Left ventricle myocardium inferior (tissue), 1 donor: Measurements from ENCODE around the gene ANKS1B. TPM values are rescaled to one million over a fixed set of nuclear protein-coding genes. Genes with fewer than 3 reads are reported as not detected.
"Not testable (repeated sequence)": the region's sequence is repeated elsewhere in the genome, so short reads cannot be mapped to it uniquely, and the experiment has no call there.

Source experiments
- DNase-seq: peaks from one replicate; pipeline ENCODE4 v3.0.0-alpha.2; 2020
- H3K27ac ChIP-seq: fragments of 200-600 bp; replicated peaks from 2 replicates; pipeline ENCODE4 v1.8.0; 2021
- H3K27me3 ChIP-seq: fragments of 200-600 bp; 2 replicates; pipeline ENCODE4 v1.8.0; 2021; ENCODE audit warnings: low read depth
- H3K36me3 ChIP-seq: fragments of 200-600 bp; 2 replicates; pipeline ENCODE4 v1.8.0; 2021
- H3K4me1 ChIP-seq: fragments of 200-600 bp; 2 replicates; pipeline ENCODE4 v1.8.0; 2021
- H3K4me3 ChIP-seq: fragments of 200-600 bp; 2 replicates; pipeline ENCODE4 v1.8.0; 2021; ENCODE audit warnings: mild to moderate bottlenecking, moderate library complexity
- H3K9me3 ChIP-seq: fragments of 200-600 bp; replicated peaks from 2 replicates; pipeline ENCODE4 v1.8.0; 2021
- CTCF ChIP-seq: fragments of 200-600 bp; IDR thresholded peaks from 2 replicates; pipeline ENCODE4 v1.8.0; 2021; ENCODE audit warnings: antibody characterized with exemption, mild to moderate bottlenecking, borderline replicate concordance
- intact Hi-C: fragments of 100-400 bp; cut with micrococcal nuclease; formaldehyde crosslinking; loops from one replicate; pipeline ENCODE4 v1.11.0; 2022
- total RNA-seq: library from RNA; stranded (reverse); fragmentation: NEBNext Ultra II Directional; extraction: Animal tissue kit (Norgen Biotek cat#: 25700); gene quantifications from one replicate; pipeline ENCODE4 v1.2.1, GENCODE V29; 2021
- donor health status: DM: no; HTN: yes; CAD: no; lungs with severe emphysema.

Gene ANKS1B
- total RNA-seq, 1 donor from 2014 or later: 1.6 TPM

- intact Hi-C loops: no loop called here
- TF ChIP-seq CTCF: no peak
- no peak overlapping the region for H3K4me3 ChIP-seq
- H3K36me3 ChIP-seq: no peaks in the 10 kb centered on the region
- no peaks in the 10 kb centered on the region for H3K27me3 ChIP-seq
- DNase-seq: no peak
- H3K4me1 ChIP-seq: no peaks in the 10 kb centered on the region
- H3K9me3 ChIP-seq: peaks cover 2% of the 10 kb centered on the region
- no peak overlapping the region for H3K27ac ChIP-seq
These were observed 1009.9 kb downstream of the ANKS1B start for GRCh38 chr12:98974767-98975381.

GRCh38 chr12:98973395-98973794 lies 1011.3 kb downstream of the ANKS1B start:
- H3K9me3 ChIP-seq: no peaks in the 10 kb centered on the region
- no peaks in the 10 kb centered on the region for H3K4me1 ChIP-seq
- H3K36me3 ChIP-seq: no peaks in the 10 kb centered on the region
- intact Hi-C loops: no loop called here
- DNase-seq: no peak
- H3K27ac ChIP-seq: no peak overlapping the region
- no peak overlapping the region for H3K4me3 ChIP-seq
- TF ChIP-seq CTCF: no peak
- no peaks in the 10 kb centered on the region for H3K27me3 ChIP-seq

GRCh38 chr12:98970950-98971349 lies 1013.8 kb downstream of the ANKS1B start:
- no peak overlapping the region for H3K27ac ChIP-seq
- no peak for DNase-seq
- no peak for TF ChIP-seq CTCF
- H3K4me3 ChIP-seq: no peak overlapping the region
- intact Hi-C loops: no loop called here
- H3K9me3 ChIP-seq: no peaks in the 10 kb centered on the region
- no peaks in the 10 kb centered on the region for H3K36me3 ChIP-seq
- no peaks in the 10 kb centered on the region for H3K4me1 ChIP-seq
- no peaks in the 10 kb centered on the region for H3K27me3 ChIP-seq

- TF ChIP-seq CTCF: no peak
- Histone ChIP-seq H3K4me1 (no peaks in the 10 kb centered on the region), H3K9me3 (peaks cover 3% of the 10 kb centered on the region), H3K27ac (no peak overlapping the region), H3K36me3 (no peaks in the 10 kb centered on the region), H3K4me3 (no peak overlapping the region), H3K27me3 (no peaks in the 10 kb centered on the region)
- intact Hi-C loops: no loop called here
- DNase-seq: no peak
These were observed 1014.5 kb downstream of the ANKS1B start for GRCh38 chr12:98970210-98970609.

GRCh38 chr12:98968896-98969295 lies 1015.8 kb downstream of the ANKS1B start:
- no peak for DNase-seq
- no peaks in the 10 kb centered on the region for H3K27me3 ChIP-seq
- intact Hi-C loops: no loop called here

GRCh38 chr12:98957135-98957534 lies 1027.6 kb downstream of the ANKS1B start:
- intact Hi-C loops, H3K4me1 ChIP-seq, H3K27me3 ChIP-seq, H3K4me3 ChIP-seq, DNase-seq, H3K36me3 ChIP-seq, H3K27ac ChIP-seq: not testable (repeated sequence)
- peaks cover 27% of the 10 kb centered on the region for H3K9me3 ChIP-seq

More at GRCh38 chr12:98968896-98969295, 1015.8 kb downstream of the ANKS1B start:
- TF ChIP-seq CTCF: no peak
- H3K4me3 ChIP-seq: no peak overlapping the region
- H3K36me3 ChIP-seq: no peaks in the 10 kb centered on the region
- no peaks in the 10 kb centered on the region for H3K4me1 ChIP-seq
- no peak overlapping the region for H3K27ac ChIP-seq
- peaks cover 15% of the 10 kb centered on the region for H3K9me3 ChIP-seq
